Erythroblast (primary cell): ENCODE results near the gene ZMIZ1.

ENCODE experiments used
- GATA1 ChIP-seq: IDR thresholded peaks from 2 replicates; pipeline ENCODE4 v1.6.1; 2011; ENCODE audit warnings: low read depth, mild to moderate bottlenecking, control low read depth, low read length, moderate library complexity
- POLR2A ChIP-seq: IDR thresholded peaks from 2 replicates; pipeline ENCODE4 v1.6.1; 2011; ENCODE audit warnings: mild to moderate bottlenecking, low read length

- peak; percentile 54 for TF ChIP-seq POLR2A
- TF ChIP-seq GATA1, result no peak
Measured at GRCh38 chr10:79047875-79048638, 20.7 kb upstream of the ZMIZ1 start.
